Liver (tissue), 9 donors: ENCODE results near the gene STRBP. TPM values are rescaled to one million over a fixed set of nuclear protein-coding genes. Genes with fewer than 3 reads are reported as not detected.

Experiments used
- DNase-seq: peaks from one replicate; pipeline ENCODE4 v3.0.0-alpha.2; 2017; ENCODE audit warnings: low spot score
- H3K27ac ChIP-seq, 2 donors: one replicate each; pipeline ENCODE4 v1.7.0; 2013; ENCODE audit warnings: inconsistent platforms in 2 of 2, low read length in 2 of 2, control low read depth in 1 of 2, low read depth in 1 of 2, mild to moderate bottlenecking in 1 of 2
- H3K27me3 ChIP-seq, 4 donors: one replicate each; pipeline versions ENCODE4 v1.6.1 to v1.7.0; 2013; ENCODE audit warnings: low read length in 3 of 4, inconsistent platforms in 1 of 4, mild to moderate bottlenecking in 1 of 4, moderate library complexity in 1 of 4; ENCODE audit not compliant: control insufficient read depth in 4 of 4, insufficient read depth in 4 of 4
- H3K36me3 ChIP-seq, 4 donors: one replicate each; pipeline versions ENCODE4 v1.6.1 to v1.7.0; 2013; ENCODE audit warnings: low read length in 3 of 4, mild to moderate bottlenecking in 3 of 4, low read depth in 1 of 4, moderate library complexity in 1 of 4; ENCODE audit not compliant: control insufficient read depth in 4 of 4, insufficient read depth in 3 of 4
- H3K4me1 ChIP-seq, 4 donors: one replicate each; pipeline versions ENCODE4 v1.6.1 to v1.7.0; 2013; ENCODE audit warnings: low read length in 3 of 4, mild to moderate bottlenecking in 3 of 4, moderate library complexity in 1 of 4; ENCODE audit not compliant: control insufficient read depth in 4 of 4, insufficient read depth in 4 of 4
- H3K4me3 ChIP-seq, 3 donors: one replicate each; pipeline versions ENCODE4 v1.6.1 to v1.7.0; 2013; ENCODE audit warnings: low read length in 3 of 3, control low read depth in 1 of 3, low read depth in 1 of 3, mild to moderate bottlenecking in 1 of 3
- H3K9ac ChIP-seq, 2 donors: one replicate each; pipeline ENCODE4 v1.7.0; 2013; ENCODE audit warnings: low read length in 2 of 2, mild to moderate bottlenecking in 2 of 2, moderate library complexity in 2 of 2, control low read depth in 1 of 2, low read depth in 1 of 2
- H3K9me3 ChIP-seq, 4 donors: one replicate each; pipeline versions ENCODE4 v1.6.1 to v1.7.0; 2013; ENCODE audit warnings: low read length in 3 of 4; ENCODE audit not compliant: control insufficient read depth in 4 of 4
- EGR1 ChIP-seq, 2 donors: IDR thresholded peaks; 2 replicates each; pipeline ENCODE4 v1.6.1; 2016 to 2018; ENCODE audit warnings: antibody characterized with exemption in 2 of 2, low read depth in 2 of 2
- FOXA1 ChIP-seq: IDR thresholded peaks from 2 replicates; pipeline ENCODE4 v1.6.1; 2016; ENCODE audit warnings: antibody characterized with exemption
- FOXA2 ChIP-seq: IDR thresholded peaks from 2 replicates; pipeline ENCODE4 v1.6.1; 2016; ENCODE audit warnings: antibody characterized with exemption
- GABPA ChIP-seq, 2 donors: IDR thresholded peaks in 1 of 2; conservative IDR thresholded peaks in 1 of 2; 2 replicates each; pipeline ENCODE4 v1.6.1; 2016; ENCODE audit warnings: antibody characterized with exemption in 2 of 2, mild to moderate bottlenecking in 1 of 2, moderate library complexity in 1 of 2
- HNF4A ChIP-seq, 2 donors: conservative IDR thresholded peaks; 2 replicates each; pipeline ENCODE4 v1.6.1; 2016; ENCODE audit warnings: antibody characterized with exemption in 2 of 2, mild to moderate bottlenecking in 2 of 2
- HNF4G ChIP-seq: IDR thresholded peaks from 2 replicates; pipeline ENCODE4 v1.6.1; 2016; ENCODE audit warnings: antibody characterized with exemption
- JUND ChIP-seq, 2 donors: IDR thresholded peaks; 2 replicates each; pipeline ENCODE4 v1.6.1; 2016; ENCODE audit warnings: antibody characterized with exemption in 2 of 2
- NR2F2 ChIP-seq: IDR thresholded peaks from 2 replicates; pipeline ENCODE4 v1.6.1; 2016; ENCODE audit warnings: antibody characterized with exemption
- RXRA ChIP-seq, 2 donors: IDR thresholded peaks; 2 replicates each; pipeline ENCODE4 v1.6.1; 2017 to 2018; ENCODE audit warnings: antibody characterized with exemption in 2 of 2, mild to moderate bottlenecking in 1 of 2
- SP1 ChIP-seq: IDR thresholded peaks from 2 replicates; pipeline ENCODE4 v1.6.1; 2018; ENCODE audit warnings: antibody characterized with exemption, mild to moderate bottlenecking
- YY1 ChIP-seq: IDR thresholded peaks from 2 replicates; pipeline ENCODE4 v1.6.1; 2016; ENCODE audit warnings: antibody characterized with exemption, mild to moderate bottlenecking
- WGBS: extraction: QIAGEN DNeasy Blood & Tissue Kit; methylation state at CpG from one replicate; pipeline ENCODE4 v1.1.7; 2013; 5-methylcytosine and 5-hydroxymethylcytosine counted together
- polyA plus RNA-seq, 2 donors: library from polyadenylated mRNA; stranded (reverse) in 1 of 2; unstranded in 1 of 2; fragments of 200-250 nt in 1 of 2; fragments of >200 nt in 1 of 2; fragmentation: Nextera tagmentation in 1 of 2; extraction: Ambion mirVana in 1 of 2; gene quantifications; one replicate each; pipeline versions ENCODE4 v1.2.1 to v1.2.3, GENCODE V29; 2013 to 2015
- total RNA-seq, 2 donors: library from RNA; depleted of rRNA; stranded (reverse); fragments of >200 nt; gene quantifications; one replicate each; pipeline ENCODE4 v1.2.3, GENCODE V29; 2014
- TF ChIP-seq, protein P1 (sequence below): fragments of 150-350 bp; IDR thresholded peaks from 2 replicates; pipeline ENCODE4 v1.5.1; 2017; ENCODE audit warnings: improper control_type of control experiment, low read depth, low read length; ENCODE audit not compliant: missing input control
- TF ChIP-seq, protein P2 (sequence below): IDR thresholded peaks from 2 replicates; pipeline ENCODE4 v1.6.1; 2016; ENCODE audit warnings: antibody characterized with exemption
- TF ChIP-seq, protein P3 (sequence below): IDR thresholded peaks from 2 replicates; pipeline ENCODE4 v1.6.1; 2016; ENCODE audit warnings: antibody characterized with exemption
- TF ChIP-seq, protein P4 (sequence below): IDR thresholded peaks from 2 replicates; pipeline ENCODE4 v1.6.1; 2016; ENCODE audit warnings: antibody characterized with exemption, mild to moderate bottlenecking
- donor health status: healthy.
- donor health status: healthy.
- donor health status: healthy.
- donor health status: healthy.
- donor health status: healthy.

The STRBP gene
- total and polyA plus RNA-seq, 4 donors: 4.3 to 17.2 (median 8.5) TPM

DNA sequence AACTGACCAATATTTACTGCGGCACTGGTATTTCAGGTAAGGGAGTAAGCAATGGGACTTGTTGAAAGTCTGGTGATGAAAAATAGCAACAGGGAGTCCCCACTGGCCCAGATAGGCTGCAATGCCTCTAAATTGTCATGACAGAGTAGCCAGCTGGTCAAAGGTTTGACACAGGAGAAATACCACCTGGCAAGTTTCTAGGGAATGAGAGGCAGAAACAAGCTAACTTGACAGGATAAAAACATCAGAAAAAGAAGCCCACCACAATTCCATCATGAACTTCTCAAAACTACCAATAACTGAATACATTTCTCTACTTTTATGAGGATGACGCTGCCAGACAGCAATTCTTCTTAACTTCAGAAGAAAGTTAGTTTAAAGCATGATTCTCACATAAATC is 99.8 kb downstream of the STRBP start:
- H3K27me3 ChIP-seq: no peaks in the 10 kb centered on the region
- DNase-seq: no peak
- H3K9ac ChIP-seq: no peak overlapping the region
- TF ChIP-seq GABPA (IDR thresholded peaks at IDR 0.05 in 1 of 2, conservative IDR thresholded peaks at IDR 0.05 in 1 of 2) (no peak), FOXA1 (no peak), SP1 (no peak), NR2F2 (no peak), HNF4A (conservative IDR thresholded peaks at IDR 0.05) (no peak), JUND (IDR thresholded peaks at IDR 0.05) (no peak), HNF4G (no peak), EGR1 (IDR thresholded peaks at IDR 0.05; ENCODE audit: low read depth in 2 of 2) (no peak)
- TF ChIP-seq, protein P1, sequence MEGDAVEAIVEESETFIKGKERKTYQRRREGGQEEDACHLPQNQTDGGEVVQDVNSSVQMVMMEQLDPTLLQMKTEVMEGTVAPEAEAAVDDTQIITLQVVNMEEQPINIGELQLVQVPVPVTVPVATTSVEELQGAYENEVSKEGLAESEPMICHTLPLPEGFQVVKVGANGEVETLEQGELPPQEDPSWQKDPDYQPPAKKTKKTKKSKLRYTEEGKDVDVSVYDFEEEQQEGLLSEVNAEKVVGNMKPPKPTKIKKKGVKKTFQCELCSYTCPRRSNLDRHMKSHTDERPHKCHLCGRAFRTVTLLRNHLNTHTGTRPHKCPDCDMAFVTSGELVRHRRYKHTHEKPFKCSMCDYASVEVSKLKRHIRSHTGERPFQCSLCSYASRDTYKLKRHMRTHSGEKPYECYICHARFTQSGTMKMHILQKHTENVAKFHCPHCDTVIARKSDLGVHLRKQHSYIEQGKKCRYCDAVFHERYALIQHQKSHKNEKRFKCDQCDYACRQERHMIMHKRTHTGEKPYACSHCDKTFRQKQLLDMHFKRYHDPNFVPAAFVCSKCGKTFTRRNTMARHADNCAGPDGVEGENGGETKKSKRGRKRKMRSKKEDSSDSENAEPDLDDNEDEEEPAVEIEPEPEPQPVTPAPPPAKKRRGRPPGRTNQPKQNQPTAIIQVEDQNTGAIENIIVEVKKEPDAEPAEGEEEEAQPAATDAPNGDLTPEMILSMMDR: no peak
- TF ChIP-seq, protein P2, sequence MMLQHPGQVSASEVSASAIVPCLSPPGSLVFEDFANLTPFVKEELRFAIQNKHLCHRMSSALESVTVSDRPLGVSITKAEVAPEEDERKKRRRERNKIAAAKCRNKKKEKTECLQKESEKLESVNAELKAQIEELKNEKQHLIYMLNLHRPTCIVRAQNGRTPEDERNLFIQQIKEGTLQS: no peak
- H3K9me3 ChIP-seq: no peaks in the 10 kb centered on the region
- 98% methylated on average over 2 of the region's 2 CpGs for WGBS
- no peaks in the 10 kb centered on the region for H3K36me3 ChIP-seq
- H3K4me1 ChIP-seq: no peaks in the 10 kb centered on the region
- H3K4me3 ChIP-seq: no peak overlapping the region
- H3K27ac ChIP-seq: no peak overlapping the region

- no peaks in the 10 kb centered on the region for H3K27me3 ChIP-seq
- H3K9ac ChIP-seq: no peak overlapping the region
- no peak for TF ChIP-seq RXRA (IDR thresholded peaks at IDR 0.05)
- no peak for TF ChIP-seq FOXA2
- TF ChIP-seq, protein P1: no peak
- no peak for TF ChIP-seq EGR1 (IDR thresholded peaks at IDR 0.05; ENCODE audit: low read depth in 2 of 2)
- TF ChIP-seq, protein P2: no peak
- TF ChIP-seq GABPA (IDR thresholded peaks at IDR 0.05 in 1 of 2, conservative IDR thresholded peaks at IDR 0.05 in 1 of 2): no peak
- no peak overlapping the region for H3K4me3 ChIP-seq
- no peaks in the 10 kb centered on the region for H3K9me3 ChIP-seq
- no peak for DNase-seq
- no peak overlapping the region for H3K27ac ChIP-seq
- H3K4me1 ChIP-seq: no peaks in the 10 kb centered on the region
- no peaks in the 10 kb centered on the region for H3K36me3 ChIP-seq
- 83% methylated on average over 1 of the region's 1 CpG for WGBS
Measured at GRCh38 chr9:123167474-123167873, 100.9 kb downstream of the STRBP start.

DNA sequence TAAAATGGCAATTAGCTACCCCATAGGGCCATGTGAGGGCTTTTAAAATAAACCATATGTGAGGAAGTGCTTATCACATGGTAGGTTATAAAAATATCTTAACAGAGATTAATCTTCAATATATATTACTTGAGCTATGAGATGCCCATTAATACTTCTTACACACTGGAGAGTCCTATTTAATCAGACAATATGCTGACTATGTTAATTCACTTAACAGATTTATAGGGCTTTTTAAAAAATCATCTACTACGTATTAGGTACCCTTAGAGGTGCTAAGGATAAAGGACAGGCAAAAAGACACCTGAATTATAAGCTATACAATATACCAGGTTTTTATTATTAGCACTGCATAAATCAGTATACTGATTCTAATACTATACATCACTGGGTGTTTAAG is 102.6 kb downstream of the STRBP start:
- Histone ChIP-seq H3K9me3 (no peaks in the 10 kb centered on the region), H3K27me3 (no peaks in the 10 kb centered on the region), H3K4me1 (peaks cover 0 to 4% (median 0%) of the 10 kb centered on the region in 4 donors), H3K27ac (no peak overlapping the region), H3K36me3 (no peaks in the 10 kb centered on the region), H3K9ac (no peak overlapping the region), H3K4me3 (no peak overlapping the region)
- no peak for DNase-seq
- WGBS: 94% methylated on average over 1 of the region's 1 CpG
- no peak for TF ChIP-seq HNF4G
- TF ChIP-seq RXRA (IDR thresholded peaks at IDR 0.05): no peak
- no peak for TF ChIP-seq SP1
- TF ChIP-seq GABPA (IDR thresholded peaks at IDR 0.05 in 1 of 2, conservative IDR thresholded peaks at IDR 0.05 in 1 of 2): no peak
- TF ChIP-seq, protein P3, sequence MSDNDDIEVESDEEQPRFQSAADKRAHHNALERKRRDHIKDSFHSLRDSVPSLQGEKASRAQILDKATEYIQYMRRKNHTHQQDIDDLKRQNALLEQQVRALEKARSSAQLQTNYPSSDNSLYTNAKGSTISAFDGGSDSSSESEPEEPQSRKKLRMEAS: no peak
- TF ChIP-seq, protein P4, sequence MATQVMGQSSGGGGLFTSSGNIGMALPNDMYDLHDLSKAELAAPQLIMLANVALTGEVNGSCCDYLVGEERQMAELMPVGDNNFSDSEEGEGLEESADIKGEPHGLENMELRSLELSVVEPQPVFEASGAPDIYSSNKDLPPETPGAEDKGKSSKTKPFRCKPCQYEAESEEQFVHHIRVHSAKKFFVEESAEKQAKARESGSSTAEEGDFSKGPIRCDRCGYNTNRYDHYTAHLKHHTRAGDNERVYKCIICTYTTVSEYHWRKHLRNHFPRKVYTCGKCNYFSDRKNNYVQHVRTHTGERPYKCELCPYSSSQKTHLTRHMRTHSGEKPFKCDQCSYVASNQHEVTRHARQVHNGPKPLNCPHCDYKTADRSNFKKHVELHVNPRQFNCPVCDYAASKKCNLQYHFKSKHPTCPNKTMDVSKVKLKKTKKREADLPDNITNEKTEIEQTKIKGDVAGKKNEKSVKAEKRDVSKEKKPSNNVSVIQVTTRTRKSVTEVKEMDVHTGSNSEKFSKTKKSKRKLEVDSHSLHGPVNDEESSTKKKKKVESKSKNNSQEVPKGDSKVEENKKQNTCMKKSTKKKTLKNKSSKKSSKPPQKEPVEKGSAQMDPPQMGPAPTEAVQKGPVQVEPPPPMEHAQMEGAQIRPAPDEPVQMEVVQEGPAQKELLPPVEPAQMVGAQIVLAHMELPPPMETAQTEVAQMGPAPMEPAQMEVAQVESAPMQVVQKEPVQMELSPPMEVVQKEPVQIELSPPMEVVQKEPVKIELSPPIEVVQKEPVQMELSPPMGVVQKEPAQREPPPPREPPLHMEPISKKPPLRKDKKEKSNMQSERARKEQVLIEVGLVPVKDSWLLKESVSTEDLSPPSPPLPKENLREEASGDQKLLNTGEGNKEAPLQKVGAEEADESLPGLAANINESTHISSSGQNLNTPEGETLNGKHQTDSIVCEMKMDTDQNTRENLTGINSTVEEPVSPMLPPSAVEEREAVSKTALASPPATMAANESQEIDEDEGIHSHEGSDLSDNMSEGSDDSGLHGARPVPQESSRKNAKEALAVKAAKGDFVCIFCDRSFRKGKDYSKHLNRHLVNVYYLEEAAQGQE: no peak
- TF ChIP-seq, protein P2: no peak
- no peak for TF ChIP-seq FOXA2
- TF ChIP-seq, protein P1: no peak
- no peak for TF ChIP-seq JUND (IDR thresholded peaks at IDR 0.05)
- no peak for TF ChIP-seq HNF4A (conservative IDR thresholded peaks at IDR 0.05)
- TF ChIP-seq YY1: no peak
- TF ChIP-seq FOXA1: no peak
